GM18519 (cell line): ENCODE measurements around the gene PHYHIPL.

Source experiments
- ATAC-seq: cut with Tn5 transposase; IDR thresholded peaks from one replicate; pipeline ENCODE4 v1.9.1; 2021; ENCODE audit warnings: mild to moderate bottlenecking, moderate library complexity; ENCODE audit not compliant: unreplicated experiment, low FRiP score

Gene PHYHIPL

DNA sequence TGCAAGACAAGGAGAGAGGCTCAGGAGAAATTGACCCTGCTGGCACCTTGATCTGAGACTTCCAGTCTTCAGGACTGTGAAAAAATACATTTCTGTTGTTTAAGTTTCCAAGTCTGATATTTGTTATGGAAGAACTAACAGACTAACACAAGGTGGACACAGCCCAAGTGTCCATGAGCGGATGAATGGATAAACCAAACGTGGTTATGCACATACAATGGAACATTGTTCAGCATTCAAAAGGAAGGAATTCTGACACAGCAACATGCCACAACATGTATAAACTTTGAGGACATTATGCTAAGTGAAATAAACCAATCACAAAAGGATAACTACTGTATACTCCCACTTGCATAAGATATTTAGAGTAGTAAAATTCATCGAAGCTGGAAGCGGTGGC is 109.4 kb downstream of the PHYHIPL start:
- ATAC-seq, result no peak

DNA sequence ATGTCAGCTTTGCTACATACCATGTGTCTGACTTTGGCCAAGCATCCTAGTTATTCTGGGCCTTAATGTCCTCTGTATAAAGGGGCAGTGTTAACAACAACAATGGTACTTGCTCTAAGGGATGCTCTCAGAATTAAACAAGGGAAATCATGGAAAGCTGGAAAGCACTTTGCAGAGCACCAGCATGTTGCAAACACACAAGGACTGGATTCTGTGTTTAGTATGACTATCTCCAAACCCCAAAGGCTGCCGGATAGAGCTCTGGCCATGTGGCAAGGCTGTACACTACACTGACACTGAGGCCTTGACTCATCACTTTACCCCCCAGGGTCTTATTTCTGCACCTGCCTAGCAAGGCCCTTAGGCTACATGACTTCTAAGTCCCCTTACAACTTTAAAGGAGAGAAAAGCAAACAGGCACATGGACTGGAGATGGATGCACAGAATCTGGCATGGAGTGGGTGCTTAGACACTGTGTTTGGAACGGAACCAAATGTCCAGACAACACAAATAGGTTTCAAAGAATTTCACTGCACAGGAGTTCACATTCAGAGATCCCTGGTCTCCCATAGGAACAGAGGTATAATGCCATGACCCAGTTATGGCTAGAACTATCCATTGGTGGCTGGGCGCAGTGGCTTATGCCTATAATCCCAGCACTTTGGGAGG is 111.3 kb downstream of the PHYHIPL start:
- ATAC-seq, result no peak

DNA sequence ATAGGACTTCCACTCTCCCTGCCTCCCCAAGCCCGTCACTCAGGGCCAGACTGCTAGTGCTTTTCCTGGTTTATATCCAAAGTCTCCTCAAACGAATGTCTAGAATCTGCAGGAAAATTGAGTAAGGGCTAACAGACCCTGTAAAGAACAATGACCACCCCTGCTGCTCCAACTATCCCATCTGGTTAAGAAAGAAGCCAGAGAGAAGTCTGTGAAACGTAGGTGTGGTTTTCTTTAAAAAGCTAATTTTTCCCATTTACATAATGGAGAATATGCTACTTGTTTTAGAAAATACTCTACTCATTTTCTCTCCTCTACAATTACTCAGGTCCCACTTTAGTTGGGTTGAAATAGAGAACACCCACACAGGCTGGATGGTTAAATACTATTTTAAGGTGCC is 113.4 kb downstream of the PHYHIPL start:
- no peak for ATAC-seq

DNA sequence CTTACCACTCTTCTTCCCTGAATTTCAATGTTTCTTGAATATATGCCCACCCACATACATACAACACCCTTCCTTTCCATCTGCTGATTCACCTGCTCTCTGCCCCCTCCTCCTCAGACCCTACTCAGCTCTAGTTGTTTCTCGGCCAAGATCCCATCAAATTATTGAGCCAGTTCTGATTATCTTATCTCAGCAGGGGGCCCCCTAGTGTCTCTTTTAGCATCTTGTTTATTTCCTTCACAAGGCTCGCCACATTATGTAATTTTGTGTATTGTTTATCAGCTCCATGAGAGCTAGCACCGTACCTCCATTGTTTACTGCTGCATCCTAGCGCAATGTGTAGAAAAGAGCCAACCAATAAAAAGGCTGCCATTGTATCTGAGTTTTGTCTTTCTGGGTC is 114.0 kb downstream of the PHYHIPL start:
- ATAC-seq, result no peak
